MM.1S (cell line): ENCODE measurements around the gene GUCA2B.

ENCODE experiments used
- DNase-seq: peaks from one replicate; pipeline ENCODE4 v3.0.0-alpha.2; 2015
- H2AFZ ChIP-seq: fragments of 300-600 bp; sonication (generic); 2 replicates; pipeline ENCODE4 v1.6.0; 2016; ENCODE audit warnings: antibody characterized with exemption, low read length
- H3F3A ChIP-seq: fragments of 300-600 bp; sonication (generic); 2 replicates; pipeline ENCODE4 v1.6.1; 2016; ENCODE audit warnings: mild to moderate bottlenecking, antibody characterized with exemption, low read length, moderate library complexity, mixed read lengths; ENCODE audit not compliant: insufficient read depth
- H3K27ac ChIP-seq: fragments of 300-600 bp; sonication (generic); 2 replicates; pipeline ENCODE4 v1.5.1; 2016; ENCODE audit warnings: mild to moderate bottlenecking, low read length
- H3K27me3 ChIP-seq: fragments of 300-600 bp; sonication (generic); replicated peaks from 2 replicates; pipeline ENCODE4 v1.6.0; 2016; ENCODE audit warnings: low read length; ENCODE audit not compliant: insufficient read depth
- H3K36me3 ChIP-seq: fragments of 300-600 bp; sonication (generic); replicated peaks from 2 replicates; pipeline ENCODE4 v1.6.1; 2016; ENCODE audit warnings: mild to moderate bottlenecking, low read length, mixed read lengths; ENCODE audit not compliant: insufficient read depth
- H3K4me1 ChIP-seq: fragments of 300-600 bp; sonication (generic); 2 replicates; pipeline ENCODE4 v1.6.1; 2016; ENCODE audit warnings: low read length, mixed read lengths
- H3K4me2 ChIP-seq: fragments of 300-600 bp; sonication (generic); 2 replicates; pipeline ENCODE4 v1.6.0; 2016; ENCODE audit warnings: low read depth, low read length
- H3K4me3 ChIP-seq: fragments of 300-600 bp; sonication (generic); 2 replicates; pipeline ENCODE4 v1.5.1; 2016; ENCODE audit warnings: low read length, mixed read lengths
- H3K79me2 ChIP-seq: fragments of 300-600 bp; sonication (generic); 2 replicates; pipeline ENCODE4 v1.6.1; 2016; ENCODE audit warnings: mixed run types, low read length, mixed read lengths
- H3K9ac ChIP-seq: fragments of 300-600 bp; sonication (generic); 2 replicates; pipeline ENCODE4 v1.6.1; 2016; ENCODE audit warnings: low read length, mixed read lengths
- H3K9me2 ChIP-seq: fragments of 300-600 bp; sonication (generic); replicated peaks from 2 replicates; pipeline ENCODE4 v1.6.1; 2016; ENCODE audit warnings: mild to moderate bottlenecking, low read length, mixed read lengths; ENCODE audit not compliant: insufficient read depth
- H3K9me3 ChIP-seq: fragments of 300-600 bp; sonication (generic); replicated peaks from 2 replicates; pipeline ENCODE4 v1.6.1; 2016; ENCODE audit warnings: mild to moderate bottlenecking, low read length, mixed read lengths; ENCODE audit not compliant: insufficient read depth
- H4K20me1 ChIP-seq: fragments of 300-600 bp; sonication (generic); 2 replicates; pipeline ENCODE4 v1.6.1; 2016; ENCODE audit warnings: mild to moderate bottlenecking, low read length, moderate library complexity, mixed read lengths; ENCODE audit not compliant: insufficient read depth
- EZH2 ChIP-seq: fragments of 300-600 bp; sonication (generic); optimal IDR thresholded peaks from 2 replicates; pipeline ENCODE3; 2017; ENCODE audit warnings: low read depth, mild to moderate bottlenecking, antibody characterized with exemption, low read length, mixed read lengths
- EZH2phosphoT487 ChIP-seq: fragments of 300-600 bp; sonication (generic); IDR thresholded peaks from 2 replicates; pipeline ENCODE4 v1.6.1; 2018; ENCODE audit warnings: antibody characterized with exemption, low read length
- TF ChIP-seq, protein P1 (sequence below): fragments of 300-600 bp; sonication (generic); IDR thresholded peaks from 2 replicates; pipeline ENCODE4 v1.5.1; 2016; ENCODE audit warnings: antibody characterized with exemption, low read length, mixed read lengths

GUCA2B gene

DNA sequence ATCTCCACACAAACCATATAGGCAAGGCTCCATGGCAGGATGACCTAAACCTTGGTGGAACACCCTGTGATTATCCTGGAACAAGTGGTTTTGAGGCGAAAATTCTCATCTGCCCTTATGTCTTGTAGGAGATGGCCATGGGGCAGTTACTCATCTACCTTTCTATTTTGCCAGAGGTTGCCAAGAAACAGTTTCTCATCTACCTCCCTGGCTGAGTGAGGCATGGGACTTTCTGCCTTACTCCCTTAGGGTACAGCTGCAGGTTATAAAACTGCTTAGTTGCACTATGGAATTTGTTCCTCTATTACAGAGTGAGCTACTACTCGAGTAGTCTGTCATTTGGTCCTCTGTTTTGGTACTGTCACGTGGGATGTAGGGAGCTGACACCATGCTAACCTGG is 42.6 kb downstream of the GUCA2B start:
- no peak overlapping the region for H3K9ac ChIP-seq
- no peak overlapping the region for H3K4me2 ChIP-seq
- no peaks in the 10 kb centered on the region for H3K27me3 ChIP-seq
- no peaks in the 10 kb centered on the region for H3F3A ChIP-seq
- no peaks in the 10 kb centered on the region for H3K9me2 ChIP-seq
- H4K20me1 ChIP-seq = no peaks in the 10 kb centered on the region
- TF ChIP-seq, protein P1, sequence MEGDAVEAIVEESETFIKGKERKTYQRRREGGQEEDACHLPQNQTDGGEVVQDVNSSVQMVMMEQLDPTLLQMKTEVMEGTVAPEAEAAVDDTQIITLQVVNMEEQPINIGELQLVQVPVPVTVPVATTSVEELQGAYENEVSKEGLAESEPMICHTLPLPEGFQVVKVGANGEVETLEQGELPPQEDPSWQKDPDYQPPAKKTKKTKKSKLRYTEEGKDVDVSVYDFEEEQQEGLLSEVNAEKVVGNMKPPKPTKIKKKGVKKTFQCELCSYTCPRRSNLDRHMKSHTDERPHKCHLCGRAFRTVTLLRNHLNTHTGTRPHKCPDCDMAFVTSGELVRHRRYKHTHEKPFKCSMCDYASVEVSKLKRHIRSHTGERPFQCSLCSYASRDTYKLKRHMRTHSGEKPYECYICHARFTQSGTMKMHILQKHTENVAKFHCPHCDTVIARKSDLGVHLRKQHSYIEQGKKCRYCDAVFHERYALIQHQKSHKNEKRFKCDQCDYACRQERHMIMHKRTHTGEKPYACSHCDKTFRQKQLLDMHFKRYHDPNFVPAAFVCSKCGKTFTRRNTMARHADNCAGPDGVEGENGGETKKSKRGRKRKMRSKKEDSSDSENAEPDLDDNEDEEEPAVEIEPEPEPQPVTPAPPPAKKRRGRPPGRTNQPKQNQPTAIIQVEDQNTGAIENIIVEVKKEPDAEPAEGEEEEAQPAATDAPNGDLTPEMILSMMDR = no peak
- TF ChIP-seq EZH2 (no peak), EZH2phosphoT487 (no peak)
- H3K36me3 ChIP-seq = no peaks in the 10 kb centered on the region
- H2AFZ ChIP-seq = no peak overlapping the region
- H3K4me1 ChIP-seq = no peaks in the 10 kb centered on the region
- H3K9me3 ChIP-seq = no peaks in the 10 kb centered on the region
- no peak overlapping the region for H3K27ac ChIP-seq
- H3K4me3 ChIP-seq = no peak overlapping the region
- H3K79me2 ChIP-seq = no peaks in the 10 kb centered on the region
- no peak for DNase-seq

DNA sequence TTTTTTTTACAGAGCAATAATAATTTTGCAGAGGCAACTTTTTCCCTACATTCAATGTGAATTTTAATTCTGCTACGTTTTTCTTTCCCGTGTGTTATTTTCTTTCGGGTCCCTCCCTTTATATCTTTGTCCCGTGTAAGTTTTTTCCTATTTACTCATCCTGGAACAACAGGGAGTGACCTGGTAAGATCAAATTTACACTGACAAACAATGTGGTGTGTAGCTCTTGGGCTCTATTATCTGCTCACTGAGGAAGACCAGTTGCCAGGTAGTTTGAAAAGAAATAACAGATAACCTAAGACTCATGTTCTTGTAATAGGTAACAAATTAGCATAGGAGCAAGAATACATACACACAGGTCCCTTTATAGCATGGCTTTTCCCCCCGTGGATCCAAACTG is 45.0 kb downstream of the GUCA2B start:
- H3K4me3 ChIP-seq = no peak overlapping the region
- H3K79me2 ChIP-seq = no peaks in the 10 kb centered on the region
- no peaks in the 10 kb centered on the region for H4K20me1 ChIP-seq
- no peaks in the 10 kb centered on the region for H3F3A ChIP-seq
- H3K4me1 ChIP-seq = no peaks in the 10 kb centered on the region
- DNase-seq = no peak
- no peaks in the 10 kb centered on the region for H3K9me2 ChIP-seq
- no peak overlapping the region for H2AFZ ChIP-seq
- no peak overlapping the region for H3K9ac ChIP-seq
- H3K36me3 ChIP-seq = no peaks in the 10 kb centered on the region
- no peak overlapping the region for H3K27ac ChIP-seq
- H3K27me3 ChIP-seq = no peaks in the 10 kb centered on the region
- TF ChIP-seq, protein P1 = no peak
- TF ChIP-seq EZH2 = no peak
- no peak for TF ChIP-seq EZH2phosphoT487
- no peaks in the 10 kb centered on the region for H3K9me3 ChIP-seq
- H3K4me2 ChIP-seq = no peak overlapping the region

DNA sequence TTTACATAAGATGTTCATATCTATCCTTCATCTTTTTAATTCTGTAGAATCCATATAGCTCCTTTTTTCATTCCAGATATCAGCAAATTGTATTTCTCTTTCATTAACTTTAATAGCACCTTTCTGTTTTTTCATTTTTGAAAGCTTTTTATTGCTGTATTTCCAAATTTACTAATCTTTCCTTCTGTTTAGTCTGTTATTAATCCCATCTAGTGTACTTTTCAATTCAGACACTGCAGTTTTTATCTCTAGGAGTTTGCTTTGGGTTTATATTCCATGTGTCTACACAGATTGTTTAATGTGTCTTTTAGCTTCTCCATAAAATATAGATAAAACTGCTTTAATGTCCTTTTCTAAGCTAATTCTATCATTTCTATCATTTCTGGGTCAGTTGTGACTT is 48.8 kb downstream of the GUCA2B start:
- Histone ChIP-seq H3K36me3 (no peaks in the 10 kb centered on the region), H3K9me2 (no peaks in the 10 kb centered on the region)

More for the DNA sequence above, 48.8 kb downstream of the GUCA2B start:
- H3K9me3 ChIP-seq = no peaks in the 10 kb centered on the region
- no peak overlapping the region for H3K4me2 ChIP-seq
- no peak overlapping the region for H2AFZ ChIP-seq
- H3K79me2 ChIP-seq = no peaks in the 10 kb centered on the region
- H4K20me1 ChIP-seq = no peaks in the 10 kb centered on the region
- no peak overlapping the region for H3K27ac ChIP-seq
- H3F3A ChIP-seq = no peaks in the 10 kb centered on the region
- H3K9ac ChIP-seq = no peak overlapping the region
- no peak for DNase-seq
- H3K4me1 ChIP-seq = no peaks in the 10 kb centered on the region
- no peaks in the 10 kb centered on the region for H3K27me3 ChIP-seq
- H3K4me3 ChIP-seq = no peak overlapping the region
- TF ChIP-seq, protein P1 = no peak
- TF ChIP-seq EZH2 (no peak), EZH2phosphoT487 (no peak)
